ENCODE measurements around the gene SNX25.
A peak's percentile ranks its signal among the peaks of the same experiment; 100 is the strongest.
"Not testable (repeated sequence)": the region's sequence is repeated elsewhere in the genome, so short reads cannot be mapped to it uniquely, and the experiment has no call there.

The SNX25 gene

GRCh38 chr4:185204238-185204910 is 5.0 kb upstream of the SNX25 start:
- FAIRE-seq (no peak), DNase-seq (ENCODE audit: low spot score) (no peak)

GRCh38 chr4:185205073-185205472 is 4.3 kb upstream of the SNX25 start:
- not testable (repeated sequence) for DNase-seq (ENCODE audit: low spot score); FAIRE-seq

- DNase-seq (ENCODE audit: low spot score) (no peak), FAIRE-seq (no peak)
Measured at GRCh38 chr4:185205697-185206342, 3.6 kb upstream of the SNX25 start.

GRCh38 chr4:185207466-185207865 is 1.9 kb upstream of the SNX25 start:
- DNase-seq (ENCODE audit: low spot score) (no peak), FAIRE-seq (no peak)

GRCh38 chr4:185209852-185210101 is 379 bp downstream of the SNX25 start:
- FAIRE-seq; DNase-seq (ENCODE audit: low spot score): not testable (repeated sequence)

- no peak for FAIRE-seq
Measured at GRCh38 chr4:185210102-185210981, 944 bp downstream of the SNX25 start.

GRCh38 chr4:185211035-185211434 is 1.6 kb downstream of the SNX25 start:
- no peak for DNase-seq (ENCODE audit: low spot score)
- no peak for FAIRE-seq

More at GRCh38 chr4:185210102-185210981, 944 bp downstream of the SNX25 start:
- DNase-seq (ENCODE audit: low spot score): peak; percentile 41

- no peak for DNase-seq (ENCODE audit: low spot score)
- no peak for FAIRE-seq
Measured at GRCh38 chr4:185211641-185212040, 2.2 kb downstream of the SNX25 start.

- FAIRE-seq (no peak), DNase-seq (ENCODE audit: low spot score) (no peak)
Measured at GRCh38 chr4:185212581-185212980, 3.2 kb downstream of the SNX25 start.

GRCh38 chr4:185213877-185214276 is 4.5 kb downstream of the SNX25 start:
- no peak for FAIRE-seq
- DNase-seq (ENCODE audit: low spot score): no peak

GRCh38 chr4:185215261-185215660 is 5.9 kb downstream of the SNX25 start:
- no peak for FAIRE-seq
- DNase-seq (ENCODE audit: low spot score): no peak

- FAIRE-seq (no peak), DNase-seq (ENCODE audit: low spot score) (no peak)
Measured at GRCh38 chr4:185217408-185217975, 8.1 kb downstream of the SNX25 start.

- DNase-seq (ENCODE audit: low spot score) (no peak), FAIRE-seq (no peak)
Measured at GRCh38 chr4:185218312-185218711, 8.9 kb downstream of the SNX25 start.

GRCh38 chr4:185219551-185220344 is 10.3 kb downstream of the SNX25 start:
- DNase-seq (ENCODE audit: low spot score) (no peak), FAIRE-seq (no peak)

- no peak for FAIRE-seq
Measured at GRCh38 chr4:185221491-185221890, 12.1 kb downstream of the SNX25 start.

GRCh38 chr4:185221912-185222311 is 12.5 kb downstream of the SNX25 start:
- no peak for FAIRE-seq
- DNase-seq (ENCODE audit: low spot score): no peak

More at GRCh38 chr4:185221491-185221890, 12.1 kb downstream of the SNX25 start:
- no peak for DNase-seq (ENCODE audit: low spot score)

GRCh38 chr4:185222598-185222997 is 13.2 kb downstream of the SNX25 start:
- no peak for FAIRE-seq
- DNase-seq (ENCODE audit: low spot score): no peak

GRCh38 chr4:185224597-185224996 is 15.2 kb downstream of the SNX25 start:
- DNase-seq (ENCODE audit: low spot score) (no peak), FAIRE-seq (no peak)

- FAIRE-seq (no peak), DNase-seq (ENCODE audit: low spot score) (no peak)
Measured at GRCh38 chr4:185225940-185226339, 16.5 kb downstream of the SNX25 start.

GRCh38 chr4:185227131-185227551 is 17.7 kb downstream of the SNX25 start:
- no peak for DNase-seq (ENCODE audit: low spot score)
- FAIRE-seq: no peak

GRCh38 chr4:185227713-185228278 is 18.4 kb downstream of the SNX25 start:
- FAIRE-seq (no peak), DNase-seq (ENCODE audit: low spot score) (no peak)

All from urothelium cell line (cell line).